MCF 10A (cell line): ENCODE data around the gene FBXL3. TPM values are rescaled to one million over a fixed set of nuclear protein-coding genes. Genes with fewer than 3 reads are reported as not detected.

Experiments used
- BruUV-seq: library from RNA; stranded (reverse); fragments of 400-500 nt; replicated peaks from 2 replicates; lab custom pipeline; 2021; lab: Mats Ljungman, UMichigan
- CTCF ChIA-PET: fragments of 300-600 bp; sonication (Branson Sonifier 250); formaldehyde crosslinking; extraction: SDS; loops from one replicate; lab custom pipeline; 2021; ENCODE audit warnings: antibody characterized with exemption, inconsistent platforms; lab: Yijun Ruan, JAX
- POLR2A ChIA-PET: fragments of 300-600, 350-650 bp; sonication (Branson Sonifier 250); formaldehyde crosslinking; extraction: SDS; loops from one replicate; lab custom pipeline; 2020; ENCODE audit warnings: antibody characterized with exemption, inconsistent platforms; lab: Yijun Ruan, JAX
- DNase-seq: peaks from one replicate; pipeline ENCODE4 v3.0.0-alpha.2; 2018; ENCODE audit not compliant: unreplicated experiment
- H3K27ac Mint-ChIP-seq: one replicate; pipeline ENCODE4 v1.8.0; 2022; ENCODE audit warnings: mild to moderate bottlenecking, low read depth, mixed read lengths; ENCODE audit not compliant: unreplicated experiment
- H3K27me3 Mint-ChIP-seq: one replicate; pipeline ENCODE4 v1.8.0; 2022; ENCODE audit warnings: mixed read lengths; ENCODE audit not compliant: insufficient read depth, unreplicated experiment
- H3K36me3 Mint-ChIP-seq: one replicate; pipeline ENCODE4 v1.8.0; 2022; ENCODE audit warnings: mild to moderate bottlenecking, moderate library complexity, mixed read lengths; ENCODE audit not compliant: insufficient read depth, unreplicated experiment
- H3K4me1 Mint-ChIP-seq: one replicate; pipeline ENCODE4 v1.8.0; 2022; ENCODE audit warnings: mixed read lengths; ENCODE audit not compliant: insufficient read depth, unreplicated experiment
- H3K4me3 Mint-ChIP-seq: one replicate; pipeline ENCODE4 v1.8.0; 2022; ENCODE audit warnings: mild to moderate bottlenecking, moderate library complexity, mixed read lengths; ENCODE audit not compliant: unreplicated experiment
- H3K9me3 Mint-ChIP-seq: one replicate; pipeline ENCODE4 v1.8.0; 2022; ENCODE audit warnings: mixed read lengths; ENCODE audit not compliant: unreplicated experiment
- intact Hi-C: fragments of 100-400 bp; cut with micrococcal nuclease; formaldehyde crosslinking; loops from 2 replicates; pipeline ENCODE4 v1.14.1; 2022
- total RNA-seq: library from RNA; stranded (reverse); gene quantifications from 2 replicates; pipeline ENCODE4 v1.2.3, GENCODE V29; 2022
- TF ChIP-seq, protein P1 (sequence below): fragments of 200-600 bp; IDR thresholded peaks from one replicate; pipeline ENCODE4 v1.8.0; 2022; ENCODE audit warnings: antibody characterized with exemption, mild to moderate bottlenecking; ENCODE audit not compliant: unreplicated experiment

FBXL3 gene
- total RNA-seq, 1 experiment from 2014 or later: 34.9 TPM

GRCh38 chr13:76976929-76977328 is 50.0 kb downstream of the FBXL3 start:
- ChIA-PET CTCF (interaction anchor here (0.6 to 6.5 kb wide), 14 partner anchors 8 to 1281 kb away, joined by 3 to 82 read pairs (median 4); partner anchors contain the start of genes CLN5 and KCTD12), POLR2A (interaction anchor here (0.6 to 3.2 kb wide), 24 partner anchors 10 to 1280 kb away, joined by 3 to 41 read pairs (median 3); partner anchors contain the start of genes CLN5, FBXL3 and KCTD12)
- TF ChIP-seq, protein P1, sequence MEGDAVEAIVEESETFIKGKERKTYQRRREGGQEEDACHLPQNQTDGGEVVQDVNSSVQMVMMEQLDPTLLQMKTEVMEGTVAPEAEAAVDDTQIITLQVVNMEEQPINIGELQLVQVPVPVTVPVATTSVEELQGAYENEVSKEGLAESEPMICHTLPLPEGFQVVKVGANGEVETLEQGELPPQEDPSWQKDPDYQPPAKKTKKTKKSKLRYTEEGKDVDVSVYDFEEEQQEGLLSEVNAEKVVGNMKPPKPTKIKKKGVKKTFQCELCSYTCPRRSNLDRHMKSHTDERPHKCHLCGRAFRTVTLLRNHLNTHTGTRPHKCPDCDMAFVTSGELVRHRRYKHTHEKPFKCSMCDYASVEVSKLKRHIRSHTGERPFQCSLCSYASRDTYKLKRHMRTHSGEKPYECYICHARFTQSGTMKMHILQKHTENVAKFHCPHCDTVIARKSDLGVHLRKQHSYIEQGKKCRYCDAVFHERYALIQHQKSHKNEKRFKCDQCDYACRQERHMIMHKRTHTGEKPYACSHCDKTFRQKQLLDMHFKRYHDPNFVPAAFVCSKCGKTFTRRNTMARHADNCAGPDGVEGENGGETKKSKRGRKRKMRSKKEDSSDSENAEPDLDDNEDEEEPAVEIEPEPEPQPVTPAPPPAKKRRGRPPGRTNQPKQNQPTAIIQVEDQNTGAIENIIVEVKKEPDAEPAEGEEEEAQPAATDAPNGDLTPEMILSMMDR: no peak
- Mint-ChIP-seq H3K36me3 (peaks cover 16% of the 10 kb centered on the region), H3K4me1 (peaks cover 19% of the 10 kb centered on the region), H3K9me3 (no peaks in the 10 kb centered on the region), H3K27me3 (peaks cover 9% of the 10 kb centered on the region), H3K4me3 (no peak overlapping the region), H3K27ac (peak overlapping the region; percentile 36)
- no TSS peak for BruUV-seq
- intact Hi-C loops: loop anchor here (5.0 kb wide), 1 partner anchor 35 kb away; no protein-coding TSS in a partner anchor
- DNase-seq: no peak

GRCh38 chr13:76976490-76976889 is 50.5 kb downstream of the FBXL3 start:
- ChIA-PET POLR2A (interaction anchor here (0.6 to 3.2 kb wide), 24 partner anchors 10 to 1280 kb away, joined by 3 to 41 read pairs (median 3); partner anchors contain the start of genes CLN5, FBXL3 and KCTD12), CTCF (interaction anchor here (0.6 to 6.5 kb wide), 14 partner anchors 8 to 1281 kb away, joined by 3 to 82 read pairs (median 4); partner anchors contain the start of genes CLN5 and KCTD12)

GRCh38 chr13:76975863-76976262 is 51.1 kb downstream of the FBXL3 start:
- intact Hi-C loops: loop anchor here (5.0 kb wide), 1 partner anchor 34 kb away; no protein-coding TSS in a partner anchor
- ChIA-PET POLR2A (interaction anchor here (0.9 to 3.2 kb wide), 15 partner anchors 9 to 1279 kb away, joined by 3 to 41 read pairs (median 4); partner anchors contain the start of genes CLN5, FBXL3 and KCTD12), CTCF (interaction anchor here (0.7 to 6.5 kb wide), 6 partner anchors 9 to 1106 kb away, joined by 3 to 82 read pairs (median 8); partner anchors contain the start of gene CLN5)
- TF ChIP-seq, protein P1: no peak
- peak; percentile 68 for DNase-seq
- Mint-ChIP-seq H3K4me3 (peak overlapping the region; percentile 40), H3K36me3 (peaks cover 16% of the 10 kb centered on the region), H3K9me3 (no peaks in the 10 kb centered on the region), H3K4me1 (peaks cover 19% of the 10 kb centered on the region), H3K27ac (peak overlapping the region; percentile 36), H3K27me3 (no peaks in the 10 kb centered on the region)
- BruUV-seq: no TSS peak

More at GRCh38 chr13:76976490-76976889, 50.5 kb downstream of the FBXL3 start:
- H3K27me3 Mint-ChIP-seq: peaks cover 5% of the 10 kb centered on the region
- H3K9me3 Mint-ChIP-seq: no peaks in the 10 kb centered on the region
- peak overlapping the region; percentile 36 for H3K27ac Mint-ChIP-seq
- peaks cover 16% of the 10 kb centered on the region for H3K36me3 Mint-ChIP-seq
- peaks cover 19% of the 10 kb centered on the region for H3K4me1 Mint-ChIP-seq
- intact Hi-C loops: loop anchor here (5.0 kb wide), 1 partner anchor 34 kb away; no protein-coding TSS in a partner anchor
- TF ChIP-seq, protein P1: no peak
- no TSS peak for BruUV-seq
- H3K4me3 Mint-ChIP-seq: peak overlapping the region; percentile 40
- DNase-seq: peak; percentile 74

DNA sequence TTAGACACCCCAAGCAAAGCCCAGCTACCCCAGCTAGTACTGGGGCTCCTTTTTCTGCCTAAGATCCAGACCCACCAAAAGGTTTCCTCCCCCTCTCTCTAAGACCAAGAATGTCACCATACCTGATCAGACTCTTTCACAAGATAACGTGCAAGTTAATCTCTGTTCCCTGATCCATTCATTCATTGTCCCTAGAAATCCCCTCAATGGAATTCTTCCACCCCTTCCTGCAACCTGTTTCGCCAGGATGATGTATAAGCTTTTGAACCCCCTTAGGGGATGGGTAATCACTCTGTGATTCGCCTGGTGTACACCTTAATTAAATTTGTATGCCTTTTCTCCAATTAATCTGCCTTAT is 52.4 kb downstream of the FBXL3 start:
- TF ChIP-seq, protein P1: no peak
- intact Hi-C loops: no loop called here
- POLR2A ChIA-PET: interaction anchor here (1.4 to 2.9 kb wide), 3 partner anchors 9 to 38 kb away, joined by 4 to 13 read pairs (median 7); partner anchors contain the start of gene CLN5
- Mint-ChIP-seq H3K27ac (no peak overlapping the region), H3K36me3 (peaks cover 16% of the 10 kb centered on the region), H3K9me3 (no peaks in the 10 kb centered on the region), H3K4me1 (peaks cover 16% of the 10 kb centered on the region), H3K4me3 (no peak overlapping the region), H3K27me3 (no peaks in the 10 kb centered on the region)
- no peak for DNase-seq
- CTCF ChIA-PET: interaction anchor here (0.5 to 1.4 kb wide), 5 partner anchors 8 to 1281 kb away, joined by 3 to 5 read pairs (median 3); no protein-coding TSS in a partner anchor
- no TSS peak for BruUV-seq
